ENCODE results near the gene EXOC7.

GRCh38 chr17:76097716-76098295 lies 5.8 kb downstream of the EXOC7 start:
- TF ChIP-seq SRF (IDR thresholded peaks at IDR 0.05; ENCODE audit: low read depth) (no peak), YY1 (IDR thresholded peaks at IDR 0.05; ENCODE audit: extremely low read depth, insufficient replicate concordance, low read depth, low read length) (no peak), CTCF (IDR thresholded peaks at IDR 0.05 in 2 of 3, conservative IDR thresholded peaks at IDR 0.05 in 1 of 3; ENCODE audit: borderline replicate concordance in 1 of 3, insufficient read depth in 1 of 3, low read depth in 2 of 3, low read length in 2 of 3) (no peak), RAD21 (IDR thresholded peaks at IDR 0.05; ENCODE audit: low read depth) (no peak), POLR2A (IDR thresholded peaks at IDR 0.05; ENCODE audit: borderline replicate concordance, extremely low read depth, insufficient read depth, insufficient read length) (no peak), ZNF274 (IDR thresholded peaks at IDR 0.05; ENCODE audit: low read depth, low read length) (no peak), REST (IDR thresholded peaks at IDR 0.05; ENCODE audit: low read depth) (no peak)
